GM12878 (cell line): ENCODE measurements around the gene CP. TPM values are rescaled to one million over a fixed set of nuclear protein-coding genes. Genes with fewer than 3 reads are reported as not detected.
A peak's percentile ranks its signal among the peaks of the same experiment; 100 is the strongest.

Experiments
- ATAC-seq: fragments of 200-7000 bp; cut with Tn5 transposase; 3 replicates; pipeline ENCODE4 v1.9.1; 2020; ENCODE audit warnings: mild to moderate bottlenecking, moderate library complexity
- BruUV-seq: library from RNA; stranded (reverse); fragments of 400-500 nt; replicated peaks from 2 replicates; lab custom pipeline; 2021; lab: Mats Ljungman, UMichigan
- CTCF ChIA-PET: fragments of 300-600 bp; sonication (Branson Sonifier 250); formaldehyde crosslinking; extraction: SDS; loops from one replicate; lab custom pipeline; 2021; ENCODE audit warnings: inconsistent platforms; lab: Yijun Ruan, JAX
- POLR2A ChIA-PET: fragments of 350-600 bp; formaldehyde crosslinking; extraction: SDS; loops from one replicate; lab custom pipeline; 2021; ENCODE audit warnings: inconsistent platforms; lab: Charles Lee
- RAD21 ChIA-PET: fragments of 300-600 bp; sonication (Branson Sonifier 250); formaldehyde crosslinking; loops from one replicate; lab custom pipeline; 2023; ENCODE audit warnings: antibody characterized with exemption; ENCODE audit not compliant: unreplicated experiment; lab: Charles Lee
- SMC1A ChIA-PET: fragments of 300-600 bp; sonication (Branson Sonifier 250); formaldehyde crosslinking; loops from one replicate; lab custom pipeline; 2023; ENCODE audit not compliant: unreplicated experiment, uncharacterized antibody; lab: Charles Lee
- DNase-seq: peaks from one replicate; pipeline ENCODE4 v3.0.0-alpha.2; 2011; ENCODE audit warnings: low read depth, low spot score
- FAIRE-seq: peaks from 3 replicates; lab custom pipeline; 2011; peaks lifted over from hg19 to GRCh38; lab: Jason Lieb, UNC
- H2AFZ ChIP-seq: 2 replicates; pipeline ENCODE4 v1.6.0; 2011; ENCODE audit warnings: low read depth, low read length, control low read depth; ENCODE audit not compliant: control insufficient read depth
- H3K27ac ChIP-seq: 2 replicates; pipeline ENCODE4 v1.5.1; 2011; ENCODE audit warnings: control low read depth; ENCODE audit not compliant: control insufficient read depth, insufficient read depth
- H3K27me3 ChIP-seq, 2 experiments: replicated peaks in 1 of 2; 2 replicates each; pipeline versions ENCODE4 v1.6.0 to v1.6.1; 2011; ENCODE audit warnings: low read length in 1 of 2; ENCODE audit not compliant: control insufficient read depth in 2 of 2, insufficient read depth in 2 of 2
- H3K36me3 ChIP-seq, 2 experiments: 2 replicates each; pipeline ENCODE4 v1.5.1; 2011; ENCODE audit warnings: low read length in 1 of 2; ENCODE audit not compliant: control insufficient read depth in 2 of 2, insufficient read depth in 2 of 2
- H3K4me1 ChIP-seq: 2 replicates; pipeline ENCODE4 v1.6.1; 2011; ENCODE audit warnings: mild to moderate bottlenecking, low read length, moderate library complexity, mixed read lengths; ENCODE audit not compliant: control insufficient read depth, insufficient read depth
- H3K4me2 ChIP-seq: 2 replicates; pipeline ENCODE4 v1.6.0; 2011; ENCODE audit warnings: control low read depth; ENCODE audit not compliant: control insufficient read depth, insufficient read depth
- H3K4me3 ChIP-seq: fragments of 200-600 bp; sonication (generic); 2 replicates; pipeline ENCODE4 v1.5.1; 2016
- H3K79me2 ChIP-seq: 2 replicates; pipeline ENCODE4 v1.6.0; 2011; ENCODE audit warnings: low read length; ENCODE audit not compliant: control insufficient read depth, insufficient read depth
- H3K9ac ChIP-seq: 2 replicates; pipeline ENCODE4 v1.8.0; 2011; ENCODE audit warnings: low read length, control low read depth, mixed read lengths; ENCODE audit not compliant: control insufficient read depth, insufficient read depth
- H3K9me3 ChIP-seq: replicated peaks from 3 replicates; pipeline ENCODE4 v1.5.1; 2011; ENCODE audit warnings: mild to moderate bottlenecking, low read length; ENCODE audit not compliant: control insufficient read depth, insufficient read depth
- H4K20me1 ChIP-seq: 2 replicates; pipeline ENCODE4 v1.6.0; 2011; ENCODE audit not compliant: control insufficient read depth, insufficient read depth
- ATF7 ChIP-seq: fragments of 450-650 bp; IDR thresholded peaks from 2 replicates; pipeline ENCODE4 v1.6.1; 2016; ENCODE audit warnings: low read depth, mild to moderate bottlenecking
- KLF5 ChIP-seq: fragments of 450-650 bp; IDR thresholded peaks from 2 replicates; pipeline ENCODE4 v1.6.1; 2014; ENCODE audit warnings: mild to moderate bottlenecking; ENCODE audit not compliant: partially characterized antibody
- NFIC ChIP-seq: IDR thresholded peaks from 2 replicates; pipeline ENCODE4 v1.6.1; 2012; ENCODE audit warnings: low read depth, mild to moderate bottlenecking, inconsistent platforms, low read length, moderate library complexity
- WGBS: methylation state at CpG from one replicate; pipeline ENCODE4 v1.1.6; 2016; ENCODE audit warnings: low lambda C conversion rate; ENCODE audit not compliant: insufficient replicate concordance, insufficient coverage; ENCODE audit errors: missing lambda C conversion rate; 5-methylcytosine and 5-hydroxymethylcytosine counted together
- in situ Hi-C: fragments of 300-500 bp; cut with MboI; formaldehyde crosslinking; loops from 9 replicates; pipeline ENCODE4 v1.14.3; 2018; ENCODE audit warnings: mixed read lengths
- intact Hi-C: fragments of 100-400 bp; cut with micrococcal nuclease; formaldehyde crosslinking; loops from one replicate; pipeline ENCODE4 v1.14.2; 2022; ENCODE audit not compliant: unreplicated experiment
- polyA plus RNA-seq, 11 experiments: library from polyadenylated mRNA; depleted of rRNA in 4 of 11; unstranded in 6 of 11; stranded (reverse) in 5 of 11; fragments of >200 nt; fragmentation: Nextera tagmentation in 4 of 11; fragmentation: Illumina TruSeq in 1 of 11; extraction: Ambion mirVana in 4 of 11; extraction: Trizol in 1 of 11; gene quantifications; 1 replicate in 1 of 11; 2 replicates in 10 of 11; pipeline versions ENCODE4 v1.2.1 to v1.2.3, GENCODE V29; 2011 to 2016; ENCODE audit warnings: inconsistent platforms in 2 of 11, missing spikeins in 2 of 11, low read depth in 1 of 11
- total RNA-seq, 4 experiments: library from RNA; depleted of rRNA in 3 of 4; stranded (reverse); fragments of >200 nt in 3 of 4; fragmentation: Illumina TruSeq in 1 of 4; extraction: Trizol in 1 of 4; gene quantifications; 2 replicates each; pipeline versions ENCODE4 v1.2.1 to v1.2.3, GENCODE V29; 2013 to 2021

Gene CP
- total and polyA plus RNA-seq, 10 of the 15 experiments (the other 5 are each of a cell fraction or from before 2014, with no cell fraction given), result 0.14 to 1.2 (median 0.30) TPM; not detected in 6

DNA sequence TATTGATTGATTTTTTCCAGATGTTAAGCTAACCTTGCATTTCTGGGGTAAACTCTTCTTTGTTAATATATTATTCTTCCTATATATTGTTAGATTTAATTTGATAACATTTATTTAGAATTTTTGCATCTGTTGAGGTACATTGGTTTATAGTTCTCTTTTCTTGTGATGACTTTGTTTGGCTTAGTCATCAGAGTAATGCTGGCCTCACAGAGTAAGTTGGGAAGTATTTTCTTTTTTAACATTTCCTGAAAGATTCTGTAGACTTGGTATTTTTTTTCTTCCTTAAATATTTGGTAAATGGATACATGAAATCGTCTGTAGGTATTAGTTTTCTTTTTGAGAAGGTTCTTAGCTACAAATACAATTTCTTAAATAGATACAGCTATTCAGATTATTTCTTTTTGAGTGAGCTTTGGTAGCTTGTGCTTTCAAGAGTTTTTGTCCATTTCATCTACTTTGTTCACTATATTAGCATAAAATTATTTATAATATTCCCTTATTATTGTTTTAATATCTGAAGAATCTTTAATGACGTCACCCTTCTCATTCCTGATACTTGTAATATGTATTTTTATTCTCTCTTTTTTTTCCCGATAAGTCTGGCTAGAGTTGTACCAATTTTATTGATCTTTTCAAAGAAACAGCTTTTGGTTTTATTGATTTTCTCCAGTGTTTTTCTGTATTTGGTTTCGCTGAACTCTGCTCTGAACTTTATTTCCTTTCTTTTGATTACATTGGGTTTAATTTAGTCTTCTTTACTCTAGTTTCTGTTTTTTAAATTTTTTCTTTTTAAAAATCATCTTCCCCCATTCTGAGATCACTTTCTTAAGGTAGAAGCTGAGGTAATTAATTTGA, 98.7 kb downstream of the CP start:
- Histone ChIP-seq H3K9me3 (no peaks in the 10 kb centered on the region), H3K9ac (no peak overlapping the region), H3K4me2 (no peak overlapping the region), H4K20me1 (no peaks in the 10 kb centered on the region), H3K36me3 (no peaks in the 10 kb centered on the region), H3K27ac (no peak overlapping the region), H3K27me3 (no peaks in the 10 kb centered on the region; a peak in 1 of 4 replicates), H3K4me3 (no peak overlapping the region), H3K79me2 (no peaks in the 10 kb centered on the region), H2AFZ (no peak overlapping the region), H3K4me1 (no peaks in the 10 kb centered on the region)
- ChIA-PET SMC1A (interaction anchor here (1.4 to 7.0 kb wide), 5 partner anchors 8 to 263 kb away, joined by 3 to 86 read pairs (median 36); partner anchors contain the start of gene HPS3), RAD21 (interaction anchor here (1.3 to 1.8 kb wide), 3 partner anchors 150 to 168 kb away, joined by 4 to 9 read pairs (median 6); no protein-coding TSS in a partner anchor), POLR2A (interaction anchor here (0.5 kb wide), 2 partner anchors 165 to 168 kb away, joined by 4 read pairs; no protein-coding TSS in a partner anchor), CTCF (interaction anchor here (0.6 to 7.2 kb wide), 11 partner anchors 9 to 269 kb away, joined by 3 to 168 read pairs (median 3); no protein-coding TSS in a partner anchor)
- in situ Hi-C loops (loop anchor here (10.0 kb wide), 1 partner anchor 362 kb away; no protein-coding TSS in a partner anchor), intact Hi-C loops (loop anchor here (5.0 kb wide), 1 partner anchor 359 kb away; no protein-coding TSS in a partner anchor)
- ATAC-seq (no peak), FAIRE-seq (no peak), DNase-seq (no peak)
- TF ChIP-seq KLF5 (no peak), ATF7 (peak; percentile 86), NFIC (no peak)
- WGBS, result 53% methylated on average over 4 of the region's 4 CpGs
- BruUV-seq, result no TSS peak

Other genes with a start within 250 kb of the CP start
- 12.0 and 16.0 TPM in 2 replicates for gene GYG1, start 230.3 kb downstream of the CP start, total RNA-seq (2014; rRNA removed)
- 18.8 and 19.7 TPM in 2 replicates for gene GYG1, start 230.3 kb downstream of the CP start, total RNA-seq (2014; rRNA removed; fragmentation: Illumina TruSeq; extraction: Trizol)
- 21.1 and 22.4 TPM in 2 replicates for gene GYG1, start 230.3 kb downstream of the CP start, total RNA-seq (2021)
- 16.9 and 18.2 TPM in 2 replicates for gene GYG1, start 230.3 kb downstream of the CP start, polyA plus RNA-seq (2011; rRNA removed)
- gene GYG1, start 230.3 kb downstream of the CP start, polyA plus RNA-seq (2014; fragmentation: Illumina TruSeq; extraction: Trizol), result 26.4 and 26.6 TPM in 2 replicates
- 10 to 100 TPM; 23.4 to 36.7 TPM for gene GYG1, start 230.3 kb downstream of the CP start, polyA plus RNA-seq (2014; fragmentation: Nextera tagmentation; extraction: Ambion mirVana)
- gene GYG1, start 230.3 kb downstream of the CP start, polyA plus RNA-seq (2014; rRNA removed), result 11.8 and 13.0 TPM in 2 replicates
- gene GYG1, start 230.3 kb downstream of the CP start, polyA plus RNA-seq (2016; fragmentation: Nextera tagmentation; extraction: Ambion mirVana), result 10 to 100 TPM; 33.9 to 38.9 TPM
- gene HLTF, start 135.3 kb downstream of the CP start, total RNA-seq (2014; rRNA removed), result 30.5 and 38.4 TPM in 2 replicates
- gene HLTF, start 135.3 kb downstream of the CP start, total RNA-seq (2014; rRNA removed; fragmentation: Illumina TruSeq; extraction: Trizol), result 41.6 and 44.6 TPM in 2 replicates
- 40.1 and 43.0 TPM in 2 replicates for gene HLTF, start 135.3 kb downstream of the CP start, total RNA-seq (2021)
- 32.8 and 60.8 TPM in 2 replicates for gene HLTF, start 135.3 kb downstream of the CP start, polyA plus RNA-seq (2011; rRNA removed)
- gene HLTF, start 135.3 kb downstream of the CP start, polyA plus RNA-seq (2014; fragmentation: Illumina TruSeq; extraction: Trizol), result 30.4 and 35.8 TPM in 2 replicates
- 10 to 100 TPM; 13.7 to 26.8 TPM for gene HLTF, start 135.3 kb downstream of the CP start, polyA plus RNA-seq (2014; fragmentation: Nextera tagmentation; extraction: Ambion mirVana)
- gene HLTF, start 135.3 kb downstream of the CP start, polyA plus RNA-seq (2014; rRNA removed), result 17.9 and 24.7 TPM in 2 replicates
- 10 to 100 TPM; 43.6 to 50.4 TPM for gene HLTF, start 135.3 kb downstream of the CP start, polyA plus RNA-seq (2016; fragmentation: Nextera tagmentation; extraction: Ambion mirVana)
- gene HPS3, start 92.2 kb downstream of the CP start, total RNA-seq (2014; rRNA removed), result 14.4 and 15.8 TPM in 2 replicates
- gene HPS3, start 92.2 kb downstream of the CP start, total RNA-seq (2014; rRNA removed; fragmentation: Illumina TruSeq; extraction: Trizol), result 15.2 and 15.4 TPM in 2 replicates
- gene HPS3, start 92.2 kb downstream of the CP start, total RNA-seq (2021), result 11.9 and 12.9 TPM in 2 replicates
- 24.5 and 30.5 TPM in 2 replicates for gene HPS3, start 92.2 kb downstream of the CP start, polyA plus RNA-seq (2011; rRNA removed)
- gene HPS3, start 92.2 kb downstream of the CP start, polyA plus RNA-seq (2014; fragmentation: Illumina TruSeq; extraction: Trizol), result 15.9 and 19.3 TPM in 2 replicates
- gene HPS3, start 92.2 kb downstream of the CP start, polyA plus RNA-seq (2014; fragmentation: Nextera tagmentation; extraction: Ambion mirVana), result 1 to 10 TPM; 2.7 to 4.5 TPM
- 12.0 and 12.9 TPM in 2 replicates for gene HPS3, start 92.2 kb downstream of the CP start, polyA plus RNA-seq (2014; rRNA removed)
- 10 to 100 TPM; 21.8 to 26.5 TPM for gene HPS3, start 92.2 kb downstream of the CP start, polyA plus RNA-seq (2016; fragmentation: Nextera tagmentation; extraction: Ambion mirVana)
- not detected in 2 replicates for gene TM4SF18, start 111.8 kb upstream of the CP start, total RNA-seq (2014; rRNA removed)
- gene TM4SF18, start 111.8 kb upstream of the CP start, total RNA-seq (2014; rRNA removed; fragmentation: Illumina TruSeq; extraction: Trizol), result not detected in 2 replicates
- gene TM4SF18, start 111.8 kb upstream of the CP start, total RNA-seq (2021), result not detected in 2 replicates
- gene TM4SF18, start 111.8 kb upstream of the CP start, polyA plus RNA-seq (2011; rRNA removed), result not detected in 2 replicates
- 0.01 TPM in 1 of 2 replicates, not detected in the other for gene TM4SF18, start 111.8 kb upstream of the CP start, polyA plus RNA-seq (2014; fragmentation: Illumina TruSeq; extraction: Trizol)
- gene TM4SF18, start 111.8 kb upstream of the CP start, polyA plus RNA-seq (2014; fragmentation: Nextera tagmentation; extraction: Ambion mirVana), result not detected
- gene TM4SF18, start 111.8 kb upstream of the CP start, polyA plus RNA-seq (2014; rRNA removed), result not detected in 2 replicates
- not detected for gene TM4SF18, start 111.8 kb upstream of the CP start, polyA plus RNA-seq (2016; fragmentation: Nextera tagmentation; extraction: Ambion mirVana)
- not detected in 2 replicates for gene TM4SF1, start 155.8 kb upstream of the CP start, total RNA-seq (2014; rRNA removed)
- gene TM4SF1, start 155.8 kb upstream of the CP start, total RNA-seq (2014; rRNA removed; fragmentation: Illumina TruSeq; extraction: Trizol), result not detected in 2 replicates
- 0.56 and 1.2 TPM in 2 replicates for gene TM4SF1, start 155.8 kb upstream of the CP start, total RNA-seq (2021)
- gene TM4SF1, start 155.8 kb upstream of the CP start, polyA plus RNA-seq (2011; rRNA removed), result 0.05 TPM in 1 of 2 replicates, not detected in the other
- not detected in 2 replicates for gene TM4SF1, start 155.8 kb upstream of the CP start, polyA plus RNA-seq (2014; fragmentation: Illumina TruSeq; extraction: Trizol)
- not detected for gene TM4SF1, start 155.8 kb upstream of the CP start, polyA plus RNA-seq (2014; fragmentation: Nextera tagmentation; extraction: Ambion mirVana)
- not detected in 2 replicates for gene TM4SF1, start 155.8 kb upstream of the CP start, polyA plus RNA-seq (2014; rRNA removed)
- gene TM4SF1, start 155.8 kb upstream of the CP start, polyA plus RNA-seq (2016; fragmentation: Nextera tagmentation; extraction: Ambion mirVana), result not detected